HG03066 (cell line): ENCODE data around the gene METAP1D.
"Not testable (repeated sequence)": the region's sequence is repeated elsewhere in the genome, so short reads cannot be mapped to it uniquely, and the experiment has no call there.

Source experiments
- ATAC-seq: cut with Tn5 transposase; IDR thresholded peaks from one replicate; pipeline ENCODE4 v1.9.1; 2021; ENCODE audit warnings: low read depth; ENCODE audit not compliant: unreplicated experiment

METAP1D gene

DNA sequence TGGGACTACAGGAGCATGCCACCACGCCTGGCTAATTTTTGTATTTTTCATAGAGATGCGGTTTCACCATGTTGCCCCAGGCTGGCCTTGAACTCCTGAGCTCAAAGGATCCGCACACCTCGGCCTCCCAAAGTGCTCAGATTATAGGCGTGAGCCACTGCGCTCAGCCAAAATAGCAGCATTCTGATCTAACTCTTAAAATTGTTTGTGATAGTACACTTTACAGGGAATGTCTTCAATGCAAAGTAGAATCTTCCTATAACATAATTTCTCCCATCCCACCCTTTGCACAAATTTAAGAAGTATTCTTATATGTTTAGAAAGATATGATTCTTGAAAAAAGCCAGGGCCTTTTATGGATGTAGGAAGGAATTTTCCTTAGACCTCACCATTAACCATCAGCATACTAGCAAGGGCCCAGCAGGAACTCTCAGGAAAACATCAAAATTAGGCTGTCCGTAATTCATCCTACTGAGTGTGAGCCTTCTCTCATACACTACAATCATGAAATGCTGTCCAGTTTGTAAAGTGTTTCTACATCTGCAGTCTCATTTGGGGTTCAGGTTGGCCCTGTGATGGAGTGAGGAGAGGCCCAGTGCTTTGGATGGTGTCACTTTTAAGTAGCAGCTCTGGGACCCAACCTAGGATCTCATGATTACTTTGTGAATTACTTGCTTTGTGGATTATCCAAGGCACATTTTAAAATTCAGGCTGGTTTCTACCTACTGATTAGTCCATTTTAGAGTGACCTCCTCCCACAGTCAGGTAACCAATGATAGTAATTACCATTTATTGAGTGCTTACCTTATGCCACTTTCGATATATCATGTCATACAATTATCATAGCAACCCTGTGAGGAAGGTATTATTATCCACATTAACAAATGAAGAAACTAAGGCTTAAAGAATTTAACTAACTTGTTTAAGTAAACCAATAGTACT, 48.1 kb downstream of the METAP1D start:
- no peak for ATAC-seq

DNA sequence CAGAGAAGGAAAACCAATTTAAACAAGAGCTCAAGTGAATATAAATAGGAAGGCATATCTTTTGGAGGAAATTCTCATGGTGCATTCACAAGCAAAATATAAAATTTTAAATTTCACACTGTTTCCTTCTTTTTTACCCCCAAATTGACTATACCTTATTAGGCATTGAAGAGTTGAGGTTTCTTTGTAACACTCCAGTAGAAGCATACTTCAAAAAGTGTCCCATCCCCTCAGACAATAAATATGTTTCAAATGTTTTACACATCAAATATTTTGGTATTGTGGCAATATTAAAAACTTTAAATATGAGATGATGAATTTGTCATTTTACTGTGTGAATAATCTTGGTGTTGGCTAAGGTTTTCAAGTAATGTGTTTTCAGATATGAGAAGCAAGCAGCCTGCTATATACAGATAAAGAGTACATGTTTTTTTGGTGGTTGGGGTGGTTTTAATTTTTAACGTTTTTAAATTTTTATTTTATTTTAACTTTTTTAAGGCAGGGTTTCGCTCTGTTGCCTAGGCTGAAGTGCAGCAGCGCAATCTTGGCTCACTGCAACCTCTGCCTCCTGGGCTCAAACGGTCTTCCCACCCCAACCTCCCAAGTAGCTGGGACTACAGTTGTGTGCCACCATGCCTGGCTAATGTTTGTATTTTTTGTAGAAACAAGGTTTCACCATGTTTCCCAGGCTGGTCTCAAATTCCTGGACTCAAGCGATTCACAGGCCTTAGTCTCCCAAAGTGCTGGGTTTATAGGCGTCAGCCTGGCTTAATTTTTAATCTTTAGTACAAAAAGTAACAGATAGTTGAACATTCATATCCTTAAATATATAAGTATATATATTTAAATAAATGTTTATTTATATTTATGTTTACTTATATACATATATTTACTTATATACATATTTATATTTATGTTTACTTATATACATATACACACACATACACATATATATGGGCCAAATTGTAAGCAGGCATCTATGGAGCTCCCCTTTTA, 49.1 kb downstream of the METAP1D start:
- ATAC-seq, result no peak

DNA sequence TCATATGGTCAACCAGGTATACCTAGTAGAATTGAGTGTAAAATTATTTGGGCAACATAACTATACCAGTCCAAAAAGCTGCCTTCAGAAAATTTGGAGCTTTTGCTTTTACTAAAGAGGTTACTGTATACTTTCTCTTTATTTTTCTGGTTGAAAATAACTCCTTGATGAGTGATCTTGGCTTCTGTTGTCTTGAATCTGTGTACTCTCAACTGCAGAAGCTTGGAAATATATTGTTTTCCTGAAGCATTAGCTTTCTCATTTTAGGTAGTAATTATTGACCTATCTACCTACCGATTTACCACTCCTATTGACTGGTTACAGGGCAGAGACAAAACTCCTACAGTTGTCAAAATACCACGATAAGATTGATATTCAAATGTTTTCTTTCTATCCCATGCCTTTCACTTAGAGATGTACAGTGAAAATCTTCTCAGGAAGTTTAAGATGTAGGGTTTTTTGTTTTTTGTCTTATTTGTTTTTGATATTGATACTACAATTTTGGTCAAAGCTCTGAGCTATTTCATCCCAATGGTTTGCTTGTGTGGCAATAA, 49.9 kb downstream of the METAP1D start:
- ATAC-seq, result no peak

DNA sequence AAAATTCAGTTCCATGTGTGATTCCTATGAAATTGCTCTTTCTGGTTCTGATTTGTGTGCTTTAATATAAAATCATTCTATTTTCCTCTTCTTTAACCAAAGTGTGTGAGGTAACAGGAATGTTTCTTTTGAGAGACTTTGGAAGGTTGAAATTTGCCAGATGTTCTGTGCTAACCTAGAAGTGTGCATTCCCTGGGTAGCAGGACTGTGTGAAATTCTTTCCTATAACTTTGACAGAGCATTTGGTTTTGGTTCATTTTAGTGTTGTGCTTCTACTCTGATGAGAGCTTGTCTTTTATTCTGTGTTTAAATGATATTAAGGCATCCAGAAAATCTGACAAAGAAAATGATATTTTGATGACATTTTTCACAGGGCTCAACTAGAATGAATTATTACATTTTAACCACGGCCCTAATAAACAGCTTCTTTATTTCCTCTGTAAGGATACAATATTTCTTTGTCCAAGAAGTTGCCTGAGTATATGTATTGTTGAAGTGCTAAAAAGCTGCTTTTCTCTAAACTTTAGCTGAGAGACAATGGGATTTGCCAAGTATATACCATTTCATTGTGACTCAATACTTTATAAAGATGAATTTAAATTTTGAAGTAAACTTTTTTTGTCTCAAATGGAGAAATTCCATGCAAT, 50.8 kb downstream of the METAP1D start:
- no peak for ATAC-seq

DNA sequence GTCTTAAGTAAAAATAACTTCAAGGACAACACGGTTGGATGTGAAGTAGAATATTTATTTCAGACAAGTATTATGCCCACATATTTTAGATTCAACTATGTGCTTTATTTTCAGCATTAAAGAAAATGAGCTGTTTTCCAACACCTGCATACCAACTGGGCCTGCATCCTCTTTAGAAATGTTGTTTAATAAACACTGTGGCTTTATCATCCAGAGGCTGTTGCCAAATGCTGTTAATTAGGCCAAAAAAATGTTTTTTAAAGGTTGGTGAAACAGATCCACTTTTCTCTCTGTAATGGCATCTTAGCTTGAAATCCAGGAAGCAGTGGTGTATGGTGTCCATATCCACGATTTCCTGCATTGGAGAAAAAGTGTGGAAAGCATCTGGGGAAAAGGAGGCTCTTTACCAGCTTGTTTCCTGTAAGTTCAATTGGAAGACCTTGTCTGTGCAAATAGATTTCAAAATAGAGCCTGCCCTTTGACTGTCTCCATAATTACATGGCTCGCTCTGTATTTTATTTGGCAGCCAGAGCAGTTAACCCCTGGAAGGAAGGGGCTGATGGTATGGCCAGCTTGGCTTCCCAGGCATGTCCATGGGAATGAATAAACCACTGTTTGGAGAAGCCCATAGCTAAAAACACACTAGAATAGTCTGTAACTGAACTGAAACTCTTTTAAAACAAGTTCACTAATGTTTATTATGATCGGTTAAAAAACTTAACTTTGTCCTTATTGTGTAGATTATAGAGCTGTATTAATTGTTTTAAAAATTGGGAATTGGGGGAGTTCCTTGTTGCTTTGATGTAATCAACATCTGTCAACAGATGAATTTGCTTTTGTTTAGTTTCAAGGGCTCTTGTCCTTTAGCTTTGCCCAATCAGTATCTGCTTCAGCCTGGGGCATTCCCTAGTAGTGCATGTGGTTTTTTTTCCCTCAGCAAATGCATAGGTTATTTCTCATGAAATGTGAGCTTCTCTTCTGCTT, 52.5 kb downstream of the METAP1D start:
- ATAC-seq, result no peak

DNA sequence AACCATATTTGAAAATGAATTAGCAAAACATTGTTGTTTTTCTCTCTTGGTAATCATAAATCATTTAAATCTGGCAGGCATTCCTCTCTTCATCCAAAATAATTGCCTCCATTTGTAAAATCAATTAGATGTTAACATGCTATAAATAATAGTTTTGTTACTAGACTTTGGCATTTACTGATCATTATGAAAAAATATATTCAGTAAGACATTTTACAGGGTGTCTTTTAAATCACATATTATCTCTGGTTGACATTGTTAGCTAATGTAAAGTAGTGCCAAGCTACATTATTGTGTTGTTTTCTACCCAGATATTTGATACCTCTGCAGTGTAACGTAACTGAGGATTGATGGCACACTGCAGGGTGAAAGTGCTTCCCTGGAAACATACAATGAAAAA, 53.7 kb downstream of the METAP1D start:
- no peak for ATAC-seq

DNA sequence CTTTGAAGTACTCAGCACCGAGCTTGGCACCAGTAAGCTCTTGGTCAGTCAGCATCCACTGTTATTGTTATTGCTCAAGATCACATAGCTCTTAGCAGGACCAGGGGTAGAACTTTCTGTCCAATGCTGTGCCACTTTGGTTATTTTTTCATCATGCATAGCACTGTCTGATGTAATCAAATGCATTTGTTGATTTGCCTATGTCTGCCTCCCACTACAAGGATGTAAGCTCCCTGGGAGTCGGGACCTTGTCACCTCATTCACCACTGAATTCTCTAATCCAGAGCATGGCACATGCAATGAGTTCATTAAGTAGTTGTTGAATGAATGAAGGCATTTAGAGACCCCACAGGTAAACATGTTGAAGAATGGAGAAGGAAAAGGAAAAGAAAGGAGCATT, 56.5 kb downstream of the METAP1D start:
- ATAC-seq, result no peak

DNA sequence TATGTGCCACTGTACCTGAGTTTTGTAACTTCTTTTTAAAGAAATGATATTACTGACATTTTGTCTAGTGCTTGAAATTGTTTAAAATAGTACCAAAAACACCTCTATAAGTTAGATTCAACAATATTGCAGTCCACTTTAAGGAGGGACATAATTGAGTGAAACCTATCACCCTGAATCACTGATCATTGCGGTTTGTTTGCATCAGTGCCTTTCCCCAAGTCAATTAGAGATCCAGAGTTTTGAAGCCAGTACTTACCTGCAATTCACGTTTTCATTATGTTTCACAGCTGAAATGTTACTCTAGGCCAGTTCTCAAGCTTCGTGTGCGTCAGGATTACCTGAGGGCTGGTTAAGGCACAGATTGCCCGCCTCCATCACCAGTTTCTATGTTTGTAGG, 58.9 kb downstream of the METAP1D start:
- no peak for ATAC-seq

DNA sequence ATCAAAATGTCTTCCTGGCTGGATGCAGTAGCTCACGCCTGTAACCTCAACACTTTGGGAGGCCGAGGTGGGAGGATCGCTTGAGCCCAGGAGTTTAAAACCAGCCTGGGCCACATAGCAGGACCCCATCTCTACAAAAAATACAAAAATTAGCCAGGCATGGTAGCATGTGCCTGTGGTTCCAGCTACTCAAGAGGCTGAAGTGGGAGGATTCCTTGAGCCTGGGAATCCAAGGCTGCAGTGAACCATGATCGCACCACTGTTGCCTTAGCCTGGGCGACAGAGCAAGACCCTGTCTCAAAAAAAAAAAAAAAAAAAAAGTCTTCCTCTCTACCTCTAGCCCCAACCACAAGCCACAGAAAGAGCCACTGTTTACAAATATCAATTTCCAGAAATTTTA, 60.4 kb downstream of the METAP1D start:
- ATAC-seq, result not testable (repeated sequence)

DNA sequence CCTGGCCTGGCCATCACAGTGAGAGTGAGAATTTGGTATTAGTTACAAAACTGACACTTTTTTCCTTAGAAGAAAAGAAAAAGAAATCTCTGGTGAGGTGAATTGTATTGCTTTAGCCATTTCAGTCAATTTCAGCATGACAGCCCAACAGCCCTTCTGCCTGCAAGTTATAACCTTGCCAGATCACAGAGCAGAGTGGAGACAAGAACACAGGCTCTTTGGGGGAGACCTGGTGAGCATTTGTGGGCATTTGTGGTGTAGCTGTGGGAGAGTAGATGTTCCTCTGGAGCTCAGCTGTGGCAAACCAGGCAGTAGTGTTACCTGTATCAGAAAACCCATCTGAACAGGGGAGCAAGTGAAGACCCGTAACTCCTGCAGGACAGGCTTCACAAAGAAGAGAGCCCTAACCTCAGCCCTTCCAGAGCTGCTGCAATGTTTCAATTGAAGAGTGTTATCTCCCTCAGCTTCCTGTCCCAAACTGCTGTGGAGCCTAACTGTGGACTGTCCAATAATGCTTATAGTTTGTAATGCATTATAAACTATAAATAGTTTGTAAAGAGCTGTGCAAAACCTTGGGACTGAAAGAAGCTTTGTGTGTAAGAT, 62.8 kb downstream of the METAP1D start:
- ATAC-seq, result no peak

DNA sequence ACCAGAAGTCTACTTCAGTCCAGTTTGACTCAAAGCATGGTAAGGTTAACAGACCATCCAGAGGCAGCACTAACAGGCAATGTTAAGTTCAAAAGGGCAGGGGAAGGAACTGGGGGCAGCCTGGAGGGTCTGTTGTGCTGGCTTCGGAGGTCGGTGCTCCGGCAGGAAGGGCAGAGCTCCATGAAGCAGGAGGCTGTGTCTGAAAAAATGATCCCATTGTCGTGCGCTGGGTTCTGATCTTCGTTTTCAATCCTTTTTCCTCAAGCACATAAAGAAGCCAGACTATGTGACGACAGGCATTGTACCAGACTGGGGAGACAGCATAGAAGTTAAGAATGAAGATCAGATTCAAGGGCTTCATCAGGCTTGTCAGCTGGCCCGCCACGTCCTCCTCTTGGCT, 63.7 kb downstream of the METAP1D start:
- ATAC-seq, result no peak

DNA sequence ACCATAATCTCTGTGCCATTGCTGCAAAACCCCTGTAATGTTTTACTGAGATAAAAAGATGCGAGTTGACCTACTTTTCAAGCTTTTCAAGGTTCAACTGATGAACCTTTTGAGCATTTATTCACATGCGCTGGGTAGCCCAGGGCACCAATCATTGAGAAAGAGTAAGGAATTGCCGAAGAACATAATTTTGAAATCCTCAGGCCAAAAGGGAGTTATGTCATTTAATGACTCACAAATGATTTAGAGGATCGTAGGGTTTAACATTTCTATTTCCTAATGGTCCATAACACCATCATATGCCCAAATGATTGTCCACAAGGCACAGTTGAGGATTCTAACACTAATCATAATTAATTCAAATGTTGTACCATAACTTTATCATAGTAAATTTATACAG, 65.4 kb downstream of the METAP1D start:
- ATAC-seq, result no peak

DNA sequence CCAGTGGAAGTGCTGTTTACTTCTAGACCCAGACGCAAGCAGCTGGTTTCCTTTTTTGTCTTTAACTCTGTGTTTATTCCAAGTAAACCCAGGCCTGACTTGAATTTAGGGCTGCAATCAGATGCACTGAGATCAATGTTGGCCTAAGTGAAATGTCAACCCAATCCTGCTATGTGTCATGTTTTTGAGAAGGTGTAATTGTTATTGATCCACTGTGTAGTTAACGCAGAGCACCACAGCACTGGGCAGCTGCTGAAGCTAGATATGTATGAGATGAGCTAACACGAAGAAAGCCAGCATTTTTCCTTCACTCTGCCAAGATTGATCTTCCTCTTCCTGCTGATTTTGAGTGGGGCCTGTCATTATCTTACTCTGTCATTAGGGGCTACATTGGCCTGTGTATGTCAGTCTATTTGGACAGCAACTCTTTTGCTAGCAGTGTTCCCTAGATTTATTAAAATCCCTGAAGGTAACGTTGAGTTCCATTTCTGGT, 66.7 kb downstream of the METAP1D start:
- no peak for ATAC-seq

DNA sequence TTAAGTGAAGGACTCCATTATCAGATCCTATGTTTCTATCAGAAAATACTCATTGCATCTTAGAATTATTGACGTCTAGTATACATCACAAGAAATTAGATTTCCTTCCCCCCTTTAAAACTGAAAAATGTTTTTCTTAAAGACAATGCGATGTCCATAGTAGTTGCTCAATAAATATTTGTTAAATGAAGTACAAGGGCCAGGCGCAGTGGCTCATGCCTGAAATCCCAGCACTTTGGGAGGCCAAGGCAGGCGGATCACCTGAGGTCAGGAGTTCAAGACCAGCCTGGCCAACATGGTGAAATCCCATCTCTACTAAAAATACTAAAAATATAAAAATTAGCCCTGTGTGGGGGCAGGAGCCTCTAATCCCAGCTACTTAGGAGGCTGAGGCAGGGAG, 68.2 kb downstream of the METAP1D start:
- not testable (repeated sequence) for ATAC-seq

DNA sequence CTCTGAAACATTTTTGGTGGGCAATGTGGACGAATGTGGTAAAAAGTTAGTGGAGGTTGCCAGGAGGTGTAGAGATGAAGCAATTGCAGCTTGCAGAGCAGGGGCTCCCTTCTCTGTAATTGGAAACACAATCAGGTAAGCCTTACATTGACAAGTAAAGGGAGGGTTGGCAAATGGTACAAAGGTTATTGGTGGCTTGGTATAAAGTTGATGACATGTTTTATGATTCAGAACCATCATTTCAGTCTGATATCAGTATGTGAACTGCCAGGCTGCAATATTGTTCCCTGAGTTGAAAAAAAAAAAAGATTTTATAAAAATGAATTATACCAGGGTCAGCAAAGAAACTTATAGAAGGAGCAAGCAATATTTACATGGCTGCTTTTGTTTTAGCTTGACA, 71.2 kb downstream of the METAP1D start:
- no peak for ATAC-seq

DNA sequence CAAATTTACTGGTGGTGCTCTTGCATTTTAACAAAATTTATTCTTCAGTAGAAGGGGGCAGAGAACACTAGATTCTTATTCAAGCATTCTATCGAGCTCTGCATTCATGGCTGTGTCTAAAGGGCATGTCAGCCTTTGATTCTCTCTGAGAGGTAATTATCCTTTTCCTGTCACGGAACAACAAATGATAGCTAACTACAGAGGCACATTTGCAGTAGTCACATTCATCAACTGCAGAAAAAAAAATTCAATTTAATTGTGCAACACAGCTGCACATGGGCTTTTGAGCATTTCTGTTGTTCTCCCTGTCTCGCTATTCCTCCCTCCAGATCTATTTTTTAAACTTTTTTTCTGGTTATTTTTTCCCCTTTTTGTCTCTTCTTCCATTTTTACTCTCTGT, 72.5 kb downstream of the METAP1D start:
- no peak for ATAC-seq

DNA sequence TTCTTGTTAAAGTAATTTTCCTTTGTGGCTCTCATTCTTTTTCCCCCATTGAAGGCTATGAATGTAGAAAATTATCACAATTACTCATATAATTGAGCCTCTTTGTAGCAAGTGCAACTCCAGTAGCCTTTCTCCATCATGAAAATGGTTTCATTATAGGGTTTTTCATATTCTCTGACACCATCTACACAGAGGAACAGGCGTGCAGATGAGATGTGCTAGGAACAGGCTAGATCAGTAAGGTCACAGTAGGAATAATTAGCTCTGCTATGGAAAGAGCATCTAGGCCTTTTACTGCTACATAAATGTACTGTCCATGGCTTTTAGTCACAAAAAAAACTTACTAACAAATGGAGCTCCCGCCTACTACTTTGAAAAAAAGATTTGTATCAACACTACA, 73.0 kb downstream of the METAP1D start:
- no peak for ATAC-seq

DNA sequence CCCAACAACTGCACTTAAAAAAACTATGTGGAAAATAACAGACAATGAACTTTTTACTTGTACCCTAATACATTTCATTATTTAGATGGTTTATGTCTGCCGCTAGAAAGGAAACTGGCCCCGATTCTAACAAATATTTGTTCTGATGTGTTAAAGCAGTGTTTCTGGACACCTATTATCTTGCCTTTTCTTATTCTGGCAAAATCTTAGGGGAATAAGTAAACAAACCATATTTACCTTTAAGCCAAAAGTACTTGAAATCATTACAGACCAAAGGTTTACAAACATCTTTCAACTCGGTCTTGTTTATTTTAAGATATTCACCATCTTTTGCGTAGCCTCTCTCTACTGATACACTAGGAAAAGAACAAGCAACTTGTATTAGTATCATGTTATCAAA, 73.8 kb downstream of the METAP1D start:
- ATAC-seq, result no peak

DNA sequence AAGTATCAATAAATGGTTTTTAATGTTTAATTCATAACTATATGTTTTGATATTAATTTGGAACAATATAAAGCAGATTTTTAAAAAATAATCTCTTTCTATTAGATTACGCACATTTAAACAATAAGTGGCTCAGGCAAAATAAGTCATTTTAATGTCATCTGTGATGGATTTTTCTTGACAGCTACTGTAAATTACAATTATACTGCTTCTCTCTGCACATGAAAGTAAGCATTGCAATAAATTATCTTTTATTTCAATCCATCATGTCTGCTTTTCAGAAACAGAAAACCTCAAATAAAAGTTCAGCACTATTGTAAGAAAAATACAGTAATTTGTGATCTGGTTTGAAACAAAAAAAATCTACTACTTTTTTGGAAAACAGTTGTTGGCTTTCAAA, 74.5 kb downstream of the METAP1D start:
- ATAC-seq, result no peak
